GM12873 (cell line): ENCODE results near the gene TCN2.
A peak's percentile ranks its signal among the peaks of the same experiment; 100 is the strongest.

Source experiments
- CTCF ChIP-seq: IDR thresholded peaks from 2 replicates; pipeline ENCODE4 v1.5.1; 2012; ENCODE audit warnings: low read depth, mild to moderate bottlenecking, moderate library complexity, low read length, control low read depth; ENCODE audit not compliant: insufficient read depth; ENCODE audit errors: missing control alignments

The TCN2 gene

GRCh38 chr22:30634471-30635233 lies 27.7 kb downstream of the TCN2 start:
- peak; percentile 96 for TF ChIP-seq CTCF

- peak; percentile 31 for TF ChIP-seq CTCF
Measured at GRCh38 chr22:30635273-30636225, 28.6 kb downstream of the TCN2 start, which contains the start of gene SLC35E4. SLC35E4 (plus strand) TSS chr22:30635781; CDS start chr22:30636451, 670 bp downstream.

GRCh38 chr22:30636226-30637077 lies 29.5 kb downstream of the TCN2 start:
- TF ChIP-seq CTCF: no peak

- TF ChIP-seq CTCF: no peak
Measured at GRCh38 chr22:30637701-30638114, 30.7 kb downstream of the TCN2 start.

- no peak for TF ChIP-seq CTCF
Measured at GRCh38 chr22:30640361-30640760, 33.4 kb downstream of the TCN2 start.

GRCh38 chr22:30640839-30641430 lies 34.0 kb downstream of the TCN2 start:
- TF ChIP-seq CTCF: no peak
